HG03354 (cell line): ENCODE data around the gene TTLL10.

Experiments used
- ATAC-seq: cut with Tn5 transposase; IDR thresholded peaks from one replicate; pipeline ENCODE4 v1.9.1; 2021; ENCODE audit warnings: mild to moderate bottlenecking; ENCODE audit not compliant: unreplicated experiment, poor library complexity, severe bottlenecking

The TTLL10 gene

GRCh38 chr1:1240348-1240732, 66.7 kb downstream of the TTLL10 start:
- no peak for ATAC-seq

GRCh38 chr1:1240822-1241587, 67.3 kb downstream of the TTLL10 start:
- ATAC-seq = no peak

- no peak for ATAC-seq
Measured at GRCh38 chr1:1241588-1242219, 68.0 kb downstream of the TTLL10 start.

- no peak for ATAC-seq
Measured at GRCh38 chr1:1242461-1243265, 69.0 kb downstream of the TTLL10 start.

- ATAC-seq = no peak
Measured at GRCh38 chr1:1243266-1243660, 69.6 kb downstream of the TTLL10 start.

- ATAC-seq = no peak
Measured at GRCh38 chr1:1243807-1244191, 70.1 kb downstream of the TTLL10 start.

GRCh38 chr1:1244192-1244811, 70.6 kb downstream of the TTLL10 start:
- ATAC-seq = no peak

- no peak for ATAC-seq
Measured at GRCh38 chr1:1245178-1245816, 71.6 kb downstream of the TTLL10 start.

- no peak for ATAC-seq
Measured at GRCh38 chr1:1245817-1246576, 72.3 kb downstream of the TTLL10 start.

GRCh38 chr1:1246577-1247340, 73.1 kb downstream of the TTLL10 start, which contains the start of gene C1QTNF12:
C1QTNF12 (minus strand) TSS chr1:1246722; CDS start chr1:1246690, 32 bp downstream.
- no peak for ATAC-seq

- no peak for ATAC-seq
Measured at GRCh38 chr1:1247341-1247913, 73.7 kb downstream of the TTLL10 start.
